A549 (cell line): ENCODE results near the gene GAL3ST1. TPM values are rescaled to one million over a fixed set of nuclear protein-coding genes. Genes with fewer than 3 reads are reported as not detected.

Experiments used
- ATAC-seq, 2 experiments: fragments of 200-7000 bp in 1 of 2; fragments of >200 bp in 1 of 2; cut with Nextera tagmentation in 1 of 2; cut with Tn5 transposase in 1 of 2; 3 replicates each; pipeline versions ENCODE4 v1.8.0 to v1.9.1; 2018 to 2020; ENCODE audit warnings: mild to moderate bottlenecking in 1 of 2, moderate library complexity in 1 of 2
- CTCF ChIA-PET: fragments of 300-600 bp; sonication (Branson Sonifier 250); formaldehyde crosslinking; extraction: SDS; loops from one replicate; lab custom pipeline; 2021; ENCODE audit warnings: antibody characterized with exemption, inconsistent platforms; lab: Yijun Ruan, JAX
- POLR2A ChIA-PET: fragments of 350-600 bp; formaldehyde crosslinking; extraction: SDS; loops from one replicate; lab custom pipeline; 2021; ENCODE audit warnings: antibody characterized with exemption, inconsistent platforms; lab: Yijun Ruan, JAX
- DNase-seq, 2 experiments: peaks; one replicate each; pipeline versions ENCODE4 v3.0.0 to v3.0.0-alpha.2; 2011 to 2016; ENCODE audit warnings: low read depth in 1 of 2, low spot score in 1 of 2
- FAIRE-seq: peaks from 2 replicates; lab custom pipeline; 2011; peaks lifted over from hg19 to GRCh38; lab: Jason Lieb, UNC
- H3K27ac ChIP-seq, 2 experiments: fragments of >200 bp; sonication (Bioruptor Twin); formaldehyde crosslinking; 3 replicates each; pipeline ENCODE4 v1.5.1; 2016 to 2017
- H3K4me1 ChIP-seq: fragments of >200 bp; sonication (Bioruptor Twin); formaldehyde crosslinking; 3 replicates; pipeline ENCODE4 v1.6.1; 2016
- H3K4me2 ChIP-seq: fragments of >200 bp; sonication (Bioruptor Twin); formaldehyde crosslinking; 3 replicates; pipeline ENCODE4 v1.6.1; 2016
- H3K4me3 ChIP-seq: fragments of >200 bp; sonication (Bioruptor Twin); formaldehyde crosslinking; 3 replicates; pipeline ENCODE4 v1.5.1; 2016
- H3K9me3 ChIP-seq: fragments of >200 bp; sonication (Bioruptor Twin); formaldehyde crosslinking; 3 replicates; pipeline ENCODE4 v1.6.1; 2016
- ESRRA ChIP-seq: fragments of 150-350 bp; IDR thresholded peaks from 2 replicates; pipeline ENCODE4 v1.6.1; 2014; ENCODE audit warnings: mild to moderate bottlenecking, low read length, borderline replicate concordance
- FOXS1 ChIP-seq: fragments of 250-450 bp; sonication (Bioruptor Pico); IDR thresholded peaks from 2 replicates; pipeline ENCODE4 v1.5.0; 2020; ENCODE audit warnings: mild to moderate bottlenecking, moderate library complexity
- HEYL ChIP-seq: fragments of 250-450 bp; sonication (Bioruptor Pico); IDR thresholded peaks from 2 replicates; pipeline ENCODE4 v1.8.0; 2021; ENCODE audit warnings: mild to moderate bottlenecking, moderate library complexity
- HOXB13 ChIP-seq: fragments of 250-450 bp; sonication (Bioruptor Pico); IDR thresholded peaks from 2 replicates; pipeline ENCODE4 v1.5.0; 2020; ENCODE audit warnings: low read depth, mild to moderate bottlenecking, moderate library complexity
- KDM1A ChIP-seq: fragments of 200-600 bp; sonication (generic); IDR thresholded peaks from 2 replicates; pipeline ENCODE4 v1.6.1; 2016; ENCODE audit warnings: low read depth, mild to moderate bottlenecking
- MAFK ChIP-seq: fragments of 450-650 bp; IDR thresholded peaks from 2 replicates; pipeline ENCODE4 v1.6.1; 2014; ENCODE audit not compliant: partially characterized antibody
- NFE2L2 ChIP-seq: fragments of 150-350 bp; conservative IDR thresholded peaks from 2 replicates; pipeline ENCODE4 v1.6.1; 2014; ENCODE audit warnings: low read length
- RCOR1 ChIP-seq: fragments of 150-350 bp; IDR thresholded peaks from 2 replicates; pipeline ENCODE4 v1.6.1; 2014; ENCODE audit warnings: antibody characterized with exemption, low read length, low read depth
- ZC3H11A ChIP-seq: fragments of 450-650 bp; IDR thresholded peaks from 2 replicates; pipeline ENCODE4 v1.6.1; 2014; ENCODE audit warnings: antibody characterized with exemption, mild to moderate bottlenecking
- ZFP36 ChIP-seq: fragments of 450-650 bp; IDR thresholded peaks from 2 replicates; pipeline ENCODE4 v1.6.1; 2014; ENCODE audit warnings: borderline replicate concordance; ENCODE audit not compliant: partially characterized antibody
- ZNF302 ChIP-seq: fragments of 250-450 bp; sonication (Bioruptor Pico); IDR thresholded peaks from 2 replicates; pipeline ENCODE4 v1.9.0; 2021; ENCODE audit warnings: inconsistent platforms, mild to moderate bottlenecking, moderate library complexity
- WGBS: methylation state at CpG from one replicate; pipeline ENCODE4 v1.1.6; 2017; ENCODE audit errors: missing lambda C conversion rate; 5-methylcytosine and 5-hydroxymethylcytosine counted together
- polyA plus RNA-seq, 4 experiments: library from polyadenylated mRNA; depleted of rRNA in 3 of 4; stranded (reverse); fragments of >200 nt; fragmentation: RNase III in 1 of 4; extraction: RNeasy Plus Mini Kit Qiagen cat#74134 plus additional on column Dnase treatment in 1 of 4; gene quantifications; 2 replicates in 3 of 4; 3 replicates in 1 of 4; pipeline ENCODE4 v1.2.3, GENCODE V29; 2011 to 2017
- TF ChIP-seq, protein P1 (sequence below): IDR thresholded peaks from 2 replicates; pipeline ENCODE4 v1.6.1; 2012; ENCODE audit warnings: low read depth, borderline replicate concordance
- TF ChIP-seq, protein P2 (sequence below): fragments of 250-450 bp; sonication (Bioruptor Pico); IDR thresholded peaks from 2 replicates; pipeline ENCODE4 v1.5.0; 2020; ENCODE audit warnings: low read depth, mild to moderate bottlenecking, moderate library complexity

Gene GAL3ST1
- polyA plus RNA-seq, 2 of the 4 experiments (the other 2 are of a cell fraction), result 8.7 to 14.0 TPM

DNA sequence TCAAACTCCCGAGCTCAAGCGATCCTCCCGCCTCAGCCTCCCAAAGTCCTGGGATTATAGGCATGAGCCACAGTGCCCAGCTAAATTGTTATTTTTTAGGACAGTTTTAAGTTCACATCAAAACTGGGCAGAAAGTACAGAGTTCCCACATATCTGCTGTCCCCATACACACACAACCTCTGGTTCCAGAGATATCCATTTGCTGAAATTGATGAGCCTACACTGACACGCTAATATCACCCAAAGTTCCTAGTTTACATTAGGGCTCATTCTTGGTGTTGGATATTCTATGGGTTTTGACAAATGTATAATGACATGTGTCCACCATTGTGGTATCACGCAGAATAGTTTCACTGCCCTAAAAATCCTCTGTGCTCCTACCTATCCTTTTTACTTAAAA is 66.2 kb downstream of the GAL3ST1 start (continued):
- TF ChIP-seq ZC3H11A, result no peak
- TF ChIP-seq, protein P1, sequence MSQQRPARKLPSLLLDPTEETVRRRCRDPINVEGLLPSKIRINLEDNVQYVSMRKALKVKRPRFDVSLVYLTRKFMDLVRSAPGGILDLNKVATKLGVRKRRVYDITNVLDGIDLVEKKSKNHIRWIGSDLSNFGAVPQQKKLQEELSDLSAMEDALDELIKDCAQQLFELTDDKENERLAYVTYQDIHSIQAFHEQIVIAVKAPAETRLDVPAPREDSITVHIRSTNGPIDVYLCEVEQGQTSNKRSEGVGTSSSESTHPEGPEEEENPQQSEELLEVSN, result no peak
- TF ChIP-seq, protein P2, sequence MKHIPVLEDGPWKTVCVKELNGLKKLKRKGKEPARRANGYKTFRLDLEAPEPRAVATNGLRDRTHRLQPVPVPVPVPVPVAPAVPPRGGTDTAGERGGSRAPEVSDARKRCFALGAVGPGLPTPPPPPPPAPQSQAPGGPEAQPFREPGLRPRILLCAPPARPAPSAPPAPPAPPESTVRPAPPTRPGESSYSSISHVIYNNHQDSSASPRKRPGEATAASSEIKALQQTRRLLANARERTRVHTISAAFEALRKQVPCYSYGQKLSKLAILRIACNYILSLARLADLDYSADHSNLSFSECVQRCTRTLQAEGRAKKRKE, result no peak
- TF ChIP-seq ZNF302 (CRISPR knock-in tag), result no peak
- no peak for TF ChIP-seq ZFP36
- no peak for TF ChIP-seq FOXS1 (CRISPR knock-in tag)
- TF ChIP-seq KDM1A, result no peak
- TF ChIP-seq, all 56 proteins: peak for 0

DNA sequence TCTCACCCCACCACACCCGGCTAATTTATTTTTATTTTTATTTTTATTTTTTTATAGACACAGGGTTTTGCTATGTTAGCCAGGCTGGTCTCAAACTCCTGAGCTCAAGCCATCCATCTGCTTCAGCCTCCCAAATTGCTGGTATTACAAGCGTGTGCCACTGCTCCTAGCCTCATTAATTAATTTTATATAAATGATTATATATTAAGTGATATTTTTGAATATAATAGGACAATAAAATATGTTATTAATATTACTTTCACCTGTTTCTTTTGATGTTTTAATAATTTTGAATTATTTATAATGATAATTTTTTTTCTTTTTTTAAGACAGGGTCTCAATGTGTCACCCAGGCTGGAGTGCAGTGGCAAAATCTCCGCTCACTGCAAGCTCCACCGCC is 66.8 kb downstream of the GAL3ST1 start:
- POLR2A ChIA-PET, result no interaction called here
- Histone ChIP-seq H3K9me3 (no peaks in the 10 kb centered on the region), H3K4me1 (no peaks in the 10 kb centered on the region), H3K4me3 (no peak overlapping the region), H3K4me2 (no peak overlapping the region), H3K27ac (no peak overlapping the region)
- FAIRE-seq (no peak), DNase-seq (no peak), ATAC-seq (no peak)
- 71% methylated on average over 4 of the region's 4 CpGs for WGBS
- CTCF ChIA-PET, result no interaction called here
- TF ChIP-seq ZFP36 (no peak), RCOR1 (no peak)

DNA sequence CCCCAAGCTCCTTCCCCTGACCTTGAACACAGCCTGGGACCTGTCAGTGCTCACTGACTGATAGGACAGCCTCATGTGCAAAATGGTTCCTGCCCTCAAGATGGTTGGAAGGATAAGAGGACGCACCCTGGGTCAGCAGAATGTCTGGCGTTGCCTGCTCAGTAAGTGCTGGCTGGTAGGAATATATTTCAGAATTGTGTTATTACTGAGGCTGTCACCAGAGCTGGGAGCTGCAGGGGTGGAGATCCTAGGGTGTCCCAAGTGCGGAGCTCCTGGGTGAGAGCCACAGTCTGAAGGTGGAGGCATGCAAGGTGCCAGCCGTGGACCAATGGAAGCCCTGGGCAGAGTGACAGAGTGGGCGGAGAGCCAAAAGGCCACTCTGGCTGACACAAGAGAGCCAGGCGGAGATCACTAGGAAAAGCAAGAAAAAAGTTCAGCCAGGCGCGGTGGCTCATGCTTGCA is 67.9 kb downstream of the GAL3ST1 start:
- Histone ChIP-seq H3K27ac (no peak overlapping the region), H3K4me3 (no peak overlapping the region), H3K9me3 (no peaks in the 10 kb centered on the region), H3K4me2 (no peak overlapping the region), H3K4me1 (no peaks in the 10 kb centered on the region)
- DNase-seq (no peak), ATAC-seq (no peak), FAIRE-seq (no peak)
- POLR2A ChIA-PET, result interaction anchor here (0.7 kb wide), 1 partner anchor 27 kb away, joined by 3 read pairs; no protein-coding TSS in a partner anchor
- CTCF ChIA-PET, result interaction anchor here (1.1 kb wide), 1 partner anchor 21 kb away, joined by 5 read pairs; no protein-coding TSS in a partner anchor
- 94% methylated on average over 8 of the region's 8 CpGs for WGBS
- TF ChIP-seq ESRRA (no peak), HEYL (no peak), MAFK (no peak), HOXB13 (CRISPR knock-in tag) (no peak), NFE2L2 (no peak)

Other genes with a start within 250 kb of the GAL3ST1 start
- gene TBC1D10A, start 247.7 kb downstream of the GAL3ST1 start, polyA plus RNA-seq (2011; rRNA removed), result 5.4 and 5.8 TPM in 2 replicates
- gene TBC1D10A, start 247.7 kb downstream of the GAL3ST1 start, polyA plus RNA-seq (2017; fragmentation: RNase III; extraction: RNeasy Plus Mini Kit Qiagen cat#74134 plus additional on column Dnase treatment), result 6.8 to 9.0 TPM (median 8.7 TPM) in 3 replicates
- gene SF3A1, start 217.8 kb downstream of the GAL3ST1 start, polyA plus RNA-seq (2011; rRNA removed), result 47.0 and 86.1 TPM in 2 replicates
- 45.4 to 57.9 TPM (median 48.6 TPM) in 3 replicates for gene SF3A1, start 217.8 kb downstream of the GAL3ST1 start, polyA plus RNA-seq (2017; fragmentation: RNase III; extraction: RNeasy Plus Mini Kit Qiagen cat#74134 plus additional on column Dnase treatment)
- 1.4 and 2.1 TPM in 2 replicates for gene CCDC157, start 217.7 kb downstream of the GAL3ST1 start, polyA plus RNA-seq (2011; rRNA removed)
- gene CCDC157, start 217.7 kb downstream of the GAL3ST1 start, polyA plus RNA-seq (2017; fragmentation: RNase III; extraction: RNeasy Plus Mini Kit Qiagen cat#74134 plus additional on column Dnase treatment), result 2.1 to 2.6 TPM (median 2.5 TPM) in 3 replicates
- gene RNF215, start 187.3 kb downstream of the GAL3ST1 start, polyA plus RNA-seq (2011; rRNA removed), result 16.4 and 19.0 TPM in 2 replicates
- 18.4 to 23.5 TPM (median 19.5 TPM) in 3 replicates for gene RNF215, start 187.3 kb downstream of the GAL3ST1 start, polyA plus RNA-seq (2017; fragmentation: RNase III; extraction: RNeasy Plus Mini Kit Qiagen cat#74134 plus additional on column Dnase treatment)
- gene SEC14L2, start 177.6 kb downstream of the GAL3ST1 start, polyA plus RNA-seq (2011; rRNA removed), result 12.5 and 12.8 TPM in 2 replicates
- gene SEC14L2, start 177.6 kb downstream of the GAL3ST1 start, polyA plus RNA-seq (2017; fragmentation: RNase III; extraction: RNeasy Plus Mini Kit Qiagen cat#74134 plus additional on column Dnase treatment), result 15.2 to 21.8 TPM (median 17.2 TPM) in 3 replicates
- 23.8 and 24.9 TPM in 2 replicates for gene MTFP1, start 148.9 kb downstream of the GAL3ST1 start, polyA plus RNA-seq (2011; rRNA removed)
- gene MTFP1, start 148.9 kb downstream of the GAL3ST1 start, polyA plus RNA-seq (2017; fragmentation: RNase III; extraction: RNeasy Plus Mini Kit Qiagen cat#74134 plus additional on column Dnase treatment), result 50.3 to 52.5 TPM (median 52.0 TPM) in 3 replicates
- gene SEC14L3, start 102.6 kb downstream of the GAL3ST1 start, polyA plus RNA-seq (2011; rRNA removed), result 0.05 TPM in 1 of 2 replicates, not detected in the other
- 0.04 TPM in 1 of 3 replicates, not detected in the others for gene SEC14L3, start 102.6 kb downstream of the GAL3ST1 start, polyA plus RNA-seq (2017; fragmentation: RNase III; extraction: RNeasy Plus Mini Kit Qiagen cat#74134 plus additional on column Dnase treatment)
- gene SEC14L4, start 69.0 kb downstream of the GAL3ST1 start, polyA plus RNA-seq (2011; rRNA removed), result 6.7 and 8.8 TPM in 2 replicates
- 7.7 to 10.0 TPM (median 9.3 TPM) in 3 replicates for gene SEC14L4, start 69.0 kb downstream of the GAL3ST1 start, polyA plus RNA-seq (2017; fragmentation: RNase III; extraction: RNeasy Plus Mini Kit Qiagen cat#74134 plus additional on column Dnase treatment)
- not detected in 2 replicates for gene SEC14L6, start 27.9 kb downstream of the GAL3ST1 start, polyA plus RNA-seq (2011; rRNA removed)
- gene SEC14L6, start 27.9 kb downstream of the GAL3ST1 start, polyA plus RNA-seq (2017; fragmentation: RNase III; extraction: RNeasy Plus Mini Kit Qiagen cat#74134 plus additional on column Dnase treatment), result not detected in 3 replicates
- gene PES1, start 17.2 kb upstream of the GAL3ST1 start, polyA plus RNA-seq (2011; rRNA removed), result 107 and 131 TPM in 2 replicates
- 111 to 116 TPM (median 111 TPM) in 3 replicates for gene PES1, start 17.2 kb upstream of the GAL3ST1 start, polyA plus RNA-seq (2017; fragmentation: RNase III; extraction: RNeasy Plus Mini Kit Qiagen cat#74134 plus additional on column Dnase treatment)
- 4.3 and 5.6 TPM in 2 replicates for gene TCN2, start 32.5 kb upstream of the GAL3ST1 start, polyA plus RNA-seq (2011; rRNA removed)
- 3.8 to 4.2 TPM (median 3.9 TPM) in 3 replicates for gene TCN2, start 32.5 kb upstream of the GAL3ST1 start, polyA plus RNA-seq (2017; fragmentation: RNase III; extraction: RNeasy Plus Mini Kit Qiagen cat#74134 plus additional on column Dnase treatment)
- gene SLC35E4, start 61.1 kb upstream of the GAL3ST1 start, polyA plus RNA-seq (2011; rRNA removed), result 1.9 and 2.0 TPM in 2 replicates
- 3.0 to 3.3 TPM (median 3.3 TPM) in 3 replicates for gene SLC35E4, start 61.1 kb upstream of the GAL3ST1 start, polyA plus RNA-seq (2017; fragmentation: RNase III; extraction: RNeasy Plus Mini Kit Qiagen cat#74134 plus additional on column Dnase treatment)
- gene DUSP18, start 93.2 kb upstream of the GAL3ST1 start, polyA plus RNA-seq (2011; rRNA removed), result 7.2 and 8.4 TPM in 2 replicates
- gene DUSP18, start 93.2 kb upstream of the GAL3ST1 start, polyA plus RNA-seq (2017; fragmentation: RNase III; extraction: RNeasy Plus Mini Kit Qiagen cat#74134 plus additional on column Dnase treatment), result 3.4 to 3.8 TPM (median 3.7 TPM) in 3 replicates
- 4.8 and 6.0 TPM in 2 replicates for gene OSBP2, start 120.2 kb upstream of the GAL3ST1 start, polyA plus RNA-seq (2011; rRNA removed)
- 2.7 to 4.7 TPM (median 3.9 TPM) in 3 replicates for gene OSBP2, start 120.2 kb upstream of the GAL3ST1 start, polyA plus RNA-seq (2017; fragmentation: RNase III; extraction: RNeasy Plus Mini Kit Qiagen cat#74134 plus additional on column Dnase treatment)